ENCODE results near the gene TRNT1.

DNA sequence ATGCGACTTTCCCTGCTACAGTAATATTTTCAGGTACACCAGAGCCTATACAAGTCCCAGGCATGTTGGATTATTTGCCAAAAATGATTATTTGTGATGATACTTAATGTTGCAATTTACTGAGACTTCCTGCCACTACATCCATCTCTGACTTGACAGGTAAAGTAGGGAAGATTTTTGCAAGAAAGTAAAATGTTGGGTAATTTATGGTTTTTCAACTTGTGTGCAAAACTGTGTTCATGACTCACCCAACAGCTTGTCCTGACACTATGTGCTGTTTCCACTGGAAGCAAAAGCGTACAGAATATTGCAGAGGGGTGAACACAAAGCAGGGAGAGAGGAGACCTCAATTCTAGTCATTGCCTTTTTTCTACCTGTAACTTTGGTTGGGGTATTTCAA is 58.1 kb downstream of the TRNT1 start:
- TF ChIP-seq, protein P1, sequence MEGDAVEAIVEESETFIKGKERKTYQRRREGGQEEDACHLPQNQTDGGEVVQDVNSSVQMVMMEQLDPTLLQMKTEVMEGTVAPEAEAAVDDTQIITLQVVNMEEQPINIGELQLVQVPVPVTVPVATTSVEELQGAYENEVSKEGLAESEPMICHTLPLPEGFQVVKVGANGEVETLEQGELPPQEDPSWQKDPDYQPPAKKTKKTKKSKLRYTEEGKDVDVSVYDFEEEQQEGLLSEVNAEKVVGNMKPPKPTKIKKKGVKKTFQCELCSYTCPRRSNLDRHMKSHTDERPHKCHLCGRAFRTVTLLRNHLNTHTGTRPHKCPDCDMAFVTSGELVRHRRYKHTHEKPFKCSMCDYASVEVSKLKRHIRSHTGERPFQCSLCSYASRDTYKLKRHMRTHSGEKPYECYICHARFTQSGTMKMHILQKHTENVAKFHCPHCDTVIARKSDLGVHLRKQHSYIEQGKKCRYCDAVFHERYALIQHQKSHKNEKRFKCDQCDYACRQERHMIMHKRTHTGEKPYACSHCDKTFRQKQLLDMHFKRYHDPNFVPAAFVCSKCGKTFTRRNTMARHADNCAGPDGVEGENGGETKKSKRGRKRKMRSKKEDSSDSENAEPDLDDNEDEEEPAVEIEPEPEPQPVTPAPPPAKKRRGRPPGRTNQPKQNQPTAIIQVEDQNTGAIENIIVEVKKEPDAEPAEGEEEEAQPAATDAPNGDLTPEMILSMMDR (IDR thresholded peaks at IDR 0.05): no peak
- TF ChIP-seq POLR2A (IDR thresholded peaks at IDR 0.05): no peak
- TF ChIP-seq EP300 (IDR thresholded peaks at IDR 0.05): no peak

All from ovary (tissue), 3 donors.